ENCODE measurements around the gene LARP4B. TPM values are rescaled to one million over a fixed set of nuclear protein-coding genes. Genes with fewer than 3 reads are reported as not detected.

The LARP4B gene
- total RNA-seq, 1 experiment from 2014 or later, result 47.7 TPM

DNA sequence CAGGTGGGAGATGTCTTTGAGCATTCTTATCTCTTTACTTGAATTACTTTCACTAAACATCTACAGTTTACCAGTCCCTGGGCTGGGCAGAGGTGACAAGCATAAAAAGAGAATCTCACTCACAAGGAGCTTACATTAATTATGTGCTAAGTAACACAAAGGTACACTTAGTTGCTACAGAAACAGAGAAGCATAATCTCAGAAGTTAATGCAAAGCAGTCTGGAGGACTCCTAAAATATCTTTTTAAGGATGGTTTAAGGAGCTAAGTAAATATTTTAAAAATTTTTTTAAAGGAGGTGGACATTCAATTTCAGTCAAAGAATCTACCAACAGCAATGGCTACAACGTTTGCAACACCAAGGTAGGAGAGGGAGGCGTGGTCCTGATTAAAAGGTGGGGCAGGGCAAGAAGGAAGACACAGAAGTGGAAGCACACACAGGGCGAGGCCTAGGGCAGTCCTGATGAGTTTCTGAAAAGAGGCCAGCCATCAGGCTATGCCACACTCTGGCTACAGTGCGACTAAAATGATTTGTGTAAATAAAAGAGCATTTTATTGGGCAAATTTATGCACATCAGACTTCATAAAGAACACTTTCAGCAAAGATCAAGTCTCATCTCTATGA, 5.3 kb downstream of the LARP4B start:
- no peak overlapping the region for H3K4me3 ChIP-seq
- H3K4me1 ChIP-seq (replicated peaks), result peaks cover 31% of the 10 kb centered on the region
- no peaks in the 10 kb centered on the region for H3K9me3 ChIP-seq (replicated peaks)
- H3K27me3 ChIP-seq (replicated peaks), result no peaks in the 10 kb centered on the region
- peaks cover 45% of the 10 kb centered on the region for H3K36me3 ChIP-seq
- no peak overlapping the region for H3K27ac ChIP-seq
- peak in 1 of 2 experiments; percentile 11 for DNase-seq (ENCODE audit: low read depth in 1 of 2, low spot score in 2 of 2)

DNA sequence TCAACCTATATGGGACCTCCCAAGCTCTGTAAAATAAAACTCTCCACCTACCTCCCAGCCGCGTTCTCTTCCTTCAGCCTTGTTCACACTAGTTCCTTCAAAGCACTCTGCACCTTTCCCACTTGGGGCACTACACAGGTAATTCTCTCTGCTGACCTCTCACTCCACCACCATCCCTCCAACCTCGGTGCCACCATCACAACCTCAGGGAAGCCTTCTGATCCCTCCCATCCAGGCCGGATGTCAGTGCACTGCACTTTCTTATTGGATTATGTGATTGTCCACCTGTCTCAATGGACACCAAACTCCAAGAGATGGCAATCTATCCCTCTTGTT, 7.0 kb downstream of the LARP4B start:
- Histone ChIP-seq H3K36me3 (peaks cover 48% of the 10 kb centered on the region), H3K27me3 (replicated peaks) (no peaks in the 10 kb centered on the region), H3K4me1 (replicated peaks) (peaks cover 37% of the 10 kb centered on the region), H3K27ac (no peak overlapping the region), H3K4me3 (no peak overlapping the region), H3K9me3 (replicated peaks) (no peaks in the 10 kb centered on the region)
- DNase-seq (ENCODE audit: low read depth in 1 of 2, low spot score in 2 of 2), result no peak

DNA sequence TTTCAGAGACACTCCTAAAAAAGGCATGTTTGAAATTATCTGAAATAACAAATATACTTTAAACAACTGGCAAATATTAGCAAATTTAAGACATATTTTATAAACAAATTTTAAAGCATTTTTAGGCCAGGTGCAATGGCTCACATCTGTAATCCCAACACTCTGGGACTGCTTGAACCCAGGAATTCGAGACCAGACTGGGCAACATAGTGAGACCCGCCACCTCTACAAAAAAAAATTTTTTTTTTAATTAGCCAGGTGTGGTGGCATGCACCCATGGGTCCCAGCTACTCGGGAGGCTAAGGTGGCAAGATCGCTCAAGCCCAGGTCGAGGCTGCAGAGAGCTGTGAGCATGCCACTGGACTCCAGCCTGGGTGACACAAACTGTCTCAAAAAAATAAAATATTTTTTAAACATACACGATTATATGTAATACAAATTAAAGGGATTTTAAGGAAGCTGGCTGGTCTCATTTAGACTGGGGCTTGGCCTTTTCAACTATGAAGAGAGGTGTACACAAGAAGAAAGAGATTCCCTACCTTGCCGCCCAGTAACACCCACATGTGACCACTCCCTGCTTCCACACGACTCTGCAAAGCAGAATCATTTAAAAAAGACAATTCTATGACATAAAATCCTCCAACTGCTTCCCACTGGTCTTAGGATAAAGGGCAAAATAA, 7.5 kb downstream of the LARP4B start:
- Histone ChIP-seq H3K4me3 (no peak overlapping the region), H3K9me3 (replicated peaks) (no peaks in the 10 kb centered on the region), H3K4me1 (replicated peaks) (peaks cover 34% of the 10 kb centered on the region), H3K27ac (no peak overlapping the region), H3K27me3 (replicated peaks) (no peaks in the 10 kb centered on the region), H3K36me3 (peaks cover 47% of the 10 kb centered on the region)
- peak in 1 of 2 experiments; percentile 14 for DNase-seq (ENCODE audit: low read depth in 1 of 2, low spot score in 2 of 2)

DNA sequence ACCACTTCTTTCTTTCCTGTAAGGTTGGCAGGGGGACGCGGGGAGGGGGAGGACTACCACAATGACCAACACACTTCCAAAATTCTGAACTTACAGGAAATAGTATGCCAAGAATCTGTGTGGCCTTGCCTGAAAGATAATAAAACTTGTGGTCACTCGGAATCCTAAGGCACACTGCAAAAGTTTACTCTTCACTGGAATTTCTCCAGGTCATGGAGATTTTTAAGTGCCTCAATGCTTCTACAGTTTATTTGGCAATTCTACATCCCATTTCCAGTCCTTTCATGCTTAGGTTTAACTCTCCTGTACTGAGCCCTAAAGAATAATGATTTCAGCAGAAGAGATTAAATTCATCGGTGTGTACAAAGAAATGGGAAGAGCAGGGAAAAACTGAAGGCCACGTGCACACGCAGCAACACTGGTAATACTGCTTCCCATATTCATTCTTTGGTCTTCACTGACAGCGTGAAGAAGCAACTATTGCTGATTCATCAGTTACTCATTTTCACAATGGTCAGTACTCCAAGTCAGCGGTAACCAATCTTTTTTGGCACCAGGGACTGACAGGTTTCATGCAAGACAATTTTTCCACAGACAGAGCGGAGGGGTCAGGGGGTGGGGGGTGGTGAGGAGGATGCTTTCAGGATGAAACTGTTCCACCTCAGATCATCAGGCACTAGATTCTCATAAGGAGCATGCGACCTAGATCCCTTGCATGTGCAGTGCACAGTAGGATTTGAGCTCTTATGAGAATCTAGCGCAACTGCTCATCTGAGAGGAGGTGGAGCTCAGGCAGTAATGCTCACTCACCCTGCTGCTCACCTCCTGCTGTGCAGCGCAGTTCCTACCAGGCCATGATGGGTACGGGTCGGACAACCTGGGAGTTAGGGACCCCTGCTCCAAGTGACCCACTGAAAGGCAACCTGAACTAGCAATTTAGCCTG, 9.8 kb downstream of the LARP4B start:
- no peaks in the 10 kb centered on the region for H3K27me3 ChIP-seq (replicated peaks)
- peaks cover 37% of the 10 kb centered on the region for H3K4me1 ChIP-seq (replicated peaks)
- peaks cover 54% of the 10 kb centered on the region for H3K36me3 ChIP-seq
- H3K27ac ChIP-seq, result peak overlapping the region; percentile 66
- no peak overlapping the region for H3K4me3 ChIP-seq
- H3K9me3 ChIP-seq (replicated peaks), result no peaks in the 10 kb centered on the region
- DNase-seq (ENCODE audit: low read depth in 1 of 2, low spot score in 2 of 2), result peak; percentile 78 to 90

DNA sequence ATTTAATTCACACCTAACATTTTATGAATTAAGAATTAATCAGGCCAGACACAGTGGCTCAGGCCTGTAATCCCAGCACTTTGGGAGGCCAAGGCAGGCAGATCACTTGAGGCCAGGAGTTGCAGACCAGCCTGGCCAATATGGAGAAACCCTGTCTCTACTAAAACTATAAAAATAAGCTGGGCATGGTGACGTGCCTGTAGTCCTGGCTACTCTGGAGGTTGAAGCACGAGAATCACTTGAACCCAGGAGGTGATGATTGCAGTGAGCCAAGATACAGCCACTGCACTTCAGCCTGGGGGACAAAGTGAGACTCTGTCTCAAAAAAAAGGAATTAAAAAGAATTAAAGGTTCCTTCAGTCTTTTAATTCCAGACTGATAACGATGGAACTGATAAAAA, 11.1 kb downstream of the LARP4B start:
- peak overlapping the region; percentile 66; the same call in 1 of the 2 replicates for H3K27ac ChIP-seq
- peaks cover 46% of the 10 kb centered on the region for H3K36me3 ChIP-seq
- peaks cover 37% of the 10 kb centered on the region for H3K4me1 ChIP-seq (replicated peaks)
- H3K27me3 ChIP-seq (replicated peaks), result no peaks in the 10 kb centered on the region
- no peak for DNase-seq (ENCODE audit: low read depth in 1 of 2, low spot score in 2 of 2)
- no peaks in the 10 kb centered on the region for H3K9me3 ChIP-seq (replicated peaks)
- H3K4me3 ChIP-seq, result no peak overlapping the region

DNA sequence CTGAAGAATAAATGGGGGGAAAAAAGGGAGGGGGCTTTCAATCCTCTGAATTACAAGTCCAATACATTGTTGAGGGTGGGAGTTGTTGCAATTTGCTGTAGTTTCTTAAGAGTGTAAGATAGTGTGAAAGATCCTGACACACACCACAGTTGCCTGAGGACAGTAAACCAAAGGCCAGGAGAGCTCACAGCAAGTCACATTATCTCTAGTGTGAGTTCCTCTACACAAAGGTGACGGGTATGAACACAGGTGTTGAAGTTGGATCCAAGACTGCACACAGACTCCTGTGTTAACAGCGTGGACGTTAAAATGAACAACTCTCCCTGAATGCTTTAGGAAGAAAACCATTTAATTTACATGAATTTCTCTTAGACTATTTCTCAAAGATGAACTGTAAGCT, 12.0 kb downstream of the LARP4B start:
- H3K4me3 ChIP-seq, result no peak overlapping the region
- no peaks in the 10 kb centered on the region for H3K27me3 ChIP-seq (replicated peaks)
- H3K27ac ChIP-seq, result no peak overlapping the region
- peaks cover 38% of the 10 kb centered on the region for H3K36me3 ChIP-seq
- H3K4me1 ChIP-seq (replicated peaks), result peaks cover 37% of the 10 kb centered on the region
- no peaks in the 10 kb centered on the region for H3K9me3 ChIP-seq (replicated peaks)
- no peak for DNase-seq (ENCODE audit: low read depth in 1 of 2, low spot score in 2 of 2)

DNA sequence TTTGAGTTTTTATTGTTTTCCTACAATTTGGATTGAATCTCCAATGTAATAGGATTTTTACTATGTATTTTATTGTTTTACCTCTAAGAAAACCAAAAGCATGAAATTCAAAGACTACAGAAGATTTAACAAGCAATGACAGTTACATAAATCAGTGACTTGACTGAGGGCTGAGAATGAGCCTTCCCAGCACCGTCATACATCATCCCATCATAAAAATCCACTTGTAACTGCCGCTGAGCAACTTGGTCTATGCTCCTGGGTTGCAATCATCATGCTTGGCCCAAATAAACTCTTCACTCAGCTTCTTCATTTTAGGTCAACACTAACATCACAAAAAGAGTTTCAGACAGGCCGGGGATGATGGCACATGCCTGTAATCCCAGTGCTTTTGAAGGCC, 13.5 kb downstream of the LARP4B start:
- Histone ChIP-seq H3K9me3 (replicated peaks) (no peaks in the 10 kb centered on the region), H3K27ac (no peak overlapping the region), H3K27me3 (replicated peaks) (no peaks in the 10 kb centered on the region), H3K4me3 (no peak overlapping the region), H3K36me3 (peaks cover 37% of the 10 kb centered on the region), H3K4me1 (replicated peaks) (peaks cover 32% of the 10 kb centered on the region)
- DNase-seq (ENCODE audit: low read depth in 1 of 2, low spot score in 2 of 2), result no peak

DNA sequence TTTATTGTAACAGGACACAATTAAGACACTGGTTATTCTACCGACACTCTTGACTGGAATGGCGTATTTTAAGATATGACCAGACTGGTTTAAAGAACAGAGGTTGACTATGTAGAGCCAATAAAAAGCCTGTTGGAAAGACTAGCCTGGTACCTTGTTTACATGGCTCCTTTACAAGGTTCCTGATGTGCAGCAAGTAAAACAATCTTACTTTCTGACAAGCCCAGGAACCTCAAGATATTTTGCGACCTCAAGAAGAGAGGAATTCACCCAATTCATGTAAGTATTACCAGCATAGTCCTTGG, 14.1 kb downstream of the LARP4B start:
- Histone ChIP-seq H3K27me3 (replicated peaks) (no peaks in the 10 kb centered on the region), H3K36me3 (peaks cover 37% of the 10 kb centered on the region), H3K4me1 (replicated peaks) (peaks cover 27% of the 10 kb centered on the region), H3K9me3 (replicated peaks) (no peaks in the 10 kb centered on the region), H3K27ac (no peak overlapping the region), H3K4me3 (no peak overlapping the region)
- DNase-seq (ENCODE audit: low read depth in 1 of 2, low spot score in 2 of 2), result no peak

DNA sequence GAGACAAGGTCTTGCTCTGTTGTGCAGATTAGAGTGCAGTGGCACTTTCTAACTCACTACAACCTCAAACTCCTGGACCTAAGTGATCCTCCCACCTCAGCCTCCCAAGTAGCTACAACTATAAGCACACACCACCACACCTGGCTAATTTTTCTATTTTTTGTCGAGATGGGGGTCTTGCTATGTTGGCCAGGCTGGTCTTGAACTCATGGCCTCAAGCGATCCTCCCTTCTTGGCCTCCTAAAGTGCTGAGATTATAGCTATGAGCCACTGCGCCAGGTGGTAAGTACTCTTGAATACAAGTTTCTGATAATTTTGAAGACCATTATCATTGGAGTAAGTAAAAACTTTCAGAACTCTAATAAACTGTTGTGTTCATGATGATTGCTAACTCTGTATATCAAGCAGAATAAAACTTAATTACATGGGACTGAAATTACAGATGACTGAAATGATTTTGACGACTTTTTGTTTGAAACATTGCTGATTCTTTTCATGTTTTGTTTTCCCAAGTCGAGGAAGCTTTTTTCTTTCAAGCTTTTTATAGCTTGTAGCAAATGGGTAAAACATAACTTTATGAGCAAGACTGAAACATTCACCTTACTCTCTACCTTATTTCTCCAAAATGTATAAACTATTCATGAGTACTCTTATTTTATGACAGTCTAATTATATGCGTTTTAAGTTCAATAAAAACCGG, 14.6 kb downstream of the LARP4B start:
- Histone ChIP-seq H3K4me1 (replicated peaks) (peaks cover 22% of the 10 kb centered on the region), H3K27me3 (replicated peaks) (no peaks in the 10 kb centered on the region), H3K9me3 (replicated peaks) (no peaks in the 10 kb centered on the region), H3K4me3 (no peak overlapping the region), H3K36me3 (peaks cover 40% of the 10 kb centered on the region), H3K27ac (no peak overlapping the region)
- DNase-seq (ENCODE audit: low read depth in 1 of 2, low spot score in 2 of 2), result no peak

DNA sequence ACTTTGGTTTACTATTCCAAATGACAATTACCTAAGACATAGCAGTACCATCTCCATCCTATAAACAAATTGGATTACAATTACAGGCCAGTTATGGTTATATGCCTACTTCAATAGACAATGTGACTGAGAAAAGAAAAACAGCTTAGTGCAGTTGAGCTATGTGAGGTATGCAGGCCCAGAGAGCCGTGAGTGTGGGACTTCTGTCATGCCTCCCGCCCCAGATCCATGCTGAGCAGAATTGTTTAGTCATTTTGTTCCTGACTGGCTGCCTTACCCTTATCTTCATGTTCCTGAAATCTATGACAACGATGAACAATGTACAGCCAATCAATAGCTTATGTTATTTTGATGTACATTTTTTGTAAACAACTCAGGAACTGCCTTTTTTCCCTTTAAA, 21.7 kb downstream of the LARP4B start:
- Histone ChIP-seq H3K4me3 (no peak overlapping the region), H3K27me3 (replicated peaks) (no peaks in the 10 kb centered on the region), H3K9me3 (replicated peaks) (no peaks in the 10 kb centered on the region), H3K4me1 (replicated peaks) (peaks cover 17% of the 10 kb centered on the region), H3K27ac (peak overlapping the region; percentile 49), H3K36me3 (peaks cover 54% of the 10 kb centered on the region)
- peak; percentile 69 for DNase-seq (ENCODE audit: low read depth in 1 of 2, low spot score in 2 of 2)

DNA sequence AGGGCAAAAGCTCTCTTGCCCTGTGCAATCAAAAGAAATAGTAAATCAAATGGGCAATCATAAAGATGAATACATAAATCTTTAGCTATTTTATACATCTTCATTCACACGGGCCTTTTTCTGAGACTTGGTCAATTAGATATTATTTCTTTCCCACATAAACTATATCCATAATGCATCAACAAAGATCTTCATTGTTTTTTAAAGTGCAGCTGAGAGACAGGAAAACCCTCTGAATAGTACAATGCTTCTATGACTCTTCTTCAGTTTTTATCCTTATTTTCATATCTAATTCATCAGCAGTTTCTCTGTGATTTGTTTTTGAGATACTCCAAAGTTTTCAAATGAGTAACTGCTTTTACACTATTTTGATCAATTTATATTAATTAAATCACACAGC, 25.5 kb downstream of the LARP4B start:
- H3K36me3 ChIP-seq, result peaks cover 66% of the 10 kb centered on the region
- H3K4me1 ChIP-seq (replicated peaks), result peaks cover 15% of the 10 kb centered on the region
- no peak overlapping the region for H3K4me3 ChIP-seq
- H3K27ac ChIP-seq, result no peak overlapping the region
- no peaks in the 10 kb centered on the region for H3K9me3 ChIP-seq (replicated peaks)
- DNase-seq (ENCODE audit: low read depth in 1 of 2, low spot score in 2 of 2), result no peak
- H3K27me3 ChIP-seq (replicated peaks), result no peaks in the 10 kb centered on the region

DNA sequence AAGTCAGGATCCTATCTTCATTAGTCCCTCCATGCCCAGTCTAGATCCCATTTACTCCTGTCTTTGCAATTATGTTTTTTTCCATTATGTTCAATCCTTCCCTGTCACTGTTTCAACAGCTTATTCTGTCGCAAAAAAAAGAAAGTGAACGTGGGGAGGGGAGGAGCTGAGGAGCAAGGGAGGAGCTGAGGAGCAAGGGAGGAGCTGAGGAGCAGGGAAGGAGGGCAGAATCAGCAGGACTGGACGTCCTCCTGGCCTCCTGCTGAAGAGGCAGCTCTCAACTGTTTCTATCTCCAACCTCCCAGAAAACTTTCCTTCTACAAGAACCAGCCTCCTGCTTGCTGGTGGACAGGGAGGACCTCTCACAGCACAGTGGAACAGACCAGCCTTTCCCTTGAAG, 26.0 kb downstream of the LARP4B start:
- H3K4me3 ChIP-seq, result no peak overlapping the region
- no peak overlapping the region for H3K27ac ChIP-seq
- H3K36me3 ChIP-seq, result peaks cover 62% of the 10 kb centered on the region
- no peak for DNase-seq (ENCODE audit: low read depth in 1 of 2, low spot score in 2 of 2)
- H3K27me3 ChIP-seq (replicated peaks), result no peaks in the 10 kb centered on the region
- H3K4me1 ChIP-seq (replicated peaks), result peaks cover 11% of the 10 kb centered on the region
- no peaks in the 10 kb centered on the region for H3K9me3 ChIP-seq (replicated peaks)

DNA sequence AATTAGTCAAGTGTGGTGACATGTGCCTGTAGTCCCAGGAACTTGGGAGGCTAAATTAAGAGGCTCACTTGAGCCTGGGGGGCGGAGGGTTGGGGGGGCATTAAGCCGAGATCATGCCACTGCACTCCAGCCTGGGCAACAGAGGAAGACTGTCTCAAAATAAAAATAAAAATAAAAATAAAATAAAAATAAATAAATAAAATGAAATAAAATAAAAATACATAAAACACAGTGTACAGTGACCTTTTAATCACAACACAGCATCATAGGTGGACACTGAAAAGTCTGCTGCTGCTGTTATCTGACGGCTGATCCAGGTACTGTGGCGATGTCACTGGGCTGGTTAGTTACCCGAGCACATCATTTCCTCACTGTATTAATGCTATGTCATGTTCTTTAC, 27.1 kb downstream of the LARP4B start:
- Histone ChIP-seq H3K27ac (no peak overlapping the region), H3K4me3 (no peak overlapping the region), H3K27me3 (replicated peaks) (no peaks in the 10 kb centered on the region), H3K4me1 (replicated peaks) (peaks cover 2% of the 10 kb centered on the region; the same call in 1 of the 2 replicates), H3K9me3 (replicated peaks) (no peaks in the 10 kb centered on the region), H3K36me3 (peaks cover 60% of the 10 kb centered on the region)
- DNase-seq (ENCODE audit: low read depth in 1 of 2, low spot score in 2 of 2), result no peak
